H1 (cell line): ENCODE results near the gene TSC1. TPM values are rescaled to one million over a fixed set of nuclear protein-coding genes. Genes with fewer than 3 reads are reported as not detected.

ENCODE experiments used
- CTCF ChIA-PET: fragments of 300-600 bp; sonication (Branson Sonifier 250); formaldehyde crosslinking; loops from one replicate; lab custom pipeline; 2021; ENCODE audit not compliant: partially characterized antibody; lab: Charles Lee
- POLR2A ChIA-PET: fragments of 300-600 bp; sonication (Branson Sonifier 250); formaldehyde crosslinking; loops from one replicate; lab custom pipeline; 2021; ENCODE audit warnings: inconsistent platforms; ENCODE audit not compliant: partially characterized antibody; lab: Charles Lee
- DNase-seq, 2 experiments: peaks; one replicate each; pipeline versions ENCODE4 v3.0.0 to v3.0.0-alpha.2; 2010 to 2022; ENCODE audit warnings: low spot score in 2 of 2, low read depth in 1 of 2, mixed read lengths in 1 of 2
- FAIRE-seq: peaks from 2 replicates; lab custom pipeline; 2011; peaks lifted over from hg19 to GRCh38; lab: Jason Lieb, UNC
- H2AFZ ChIP-seq: 2 replicates; pipeline ENCODE4 v1.8.1; 2012; ENCODE audit warnings: low read length, inconsistent platforms
- H2AK5ac ChIP-seq: 2 replicates; pipeline ENCODE4 v1.6.1; 2013; ENCODE audit warnings: low read depth, low read length
- H2BK120ac ChIP-seq: replicated peaks from 2 replicates; pipeline ENCODE3; 2013; ENCODE audit warnings: low read depth, low read length, inconsistent platforms
- H2BK12ac ChIP-seq: 2 replicates; pipeline ENCODE4 v1.6.1; 2013; ENCODE audit warnings: low read depth, low read length
- H2BK15ac ChIP-seq: 2 replicates; pipeline ENCODE4 v1.6.1; 2013; ENCODE audit warnings: low read length
- H2BK20ac ChIP-seq: 2 replicates; pipeline ENCODE4 v1.6.1; 2013; ENCODE audit warnings: low read length
- H2BK5ac ChIP-seq: 2 replicates; pipeline ENCODE4 v1.6.1; 2013; ENCODE audit warnings: low read depth, low read length
- H3K14ac ChIP-seq: 2 replicates; pipeline ENCODE4 v1.6.1; 2013; ENCODE audit warnings: inconsistent platforms; ENCODE audit not compliant: insufficient read length
- H3K18ac ChIP-seq: 2 replicates; pipeline ENCODE4 v1.6.1; 2013; ENCODE audit warnings: low read length; ENCODE audit errors: extremely low read depth
- H3K23ac ChIP-seq: 2 replicates; pipeline ENCODE4 v1.6.1; 2013; ENCODE audit warnings: inconsistent platforms; ENCODE audit not compliant: insufficient read length
- H3K23me2 ChIP-seq: 2 replicates; pipeline ENCODE4 v1.6.1; 2013; ENCODE audit warnings: low read depth, low read length
- H3K27ac ChIP-seq: 2 replicates; pipeline ENCODE4 v1.6.1; 2011; ENCODE audit warnings: low read depth, low read length, inconsistent platforms
- H3K27me3 ChIP-seq, 4 experiments: replicated peaks in 1 of 4; 1 replicate in 1 of 4; 2 replicates in 3 of 4; pipeline versions ENCODE4 v1.6.1 to v1.8.1; 2011 to 2013; ENCODE audit warnings: low read length in 3 of 4, mild to moderate bottlenecking in 3 of 4, inconsistent platforms in 2 of 4, mixed read lengths in 2 of 4, moderate library complexity in 1 of 4; ENCODE audit not compliant: control insufficient read depth in 3 of 4, insufficient read depth in 3 of 4; ENCODE audit errors: extremely low read depth in 1 of 4
- H3K36me3 ChIP-seq, 4 experiments: 2 replicates each; pipeline versions ENCODE4 v1.6.1 to v1.8.1; 2011 to 2013; ENCODE audit warnings: mild to moderate bottlenecking in 4 of 4, low read length in 3 of 4, moderate library complexity in 2 of 4, control low read depth in 1 of 4, inconsistent platforms in 1 of 4; ENCODE audit not compliant: insufficient read depth in 4 of 4, control insufficient read depth in 2 of 4
- H3K4ac ChIP-seq: replicated peaks from 2 replicates; pipeline ENCODE3; 2013; ENCODE audit warnings: low read length, low read depth, mixed read lengths, inconsistent platforms; ENCODE audit not compliant: insufficient read length
- H3K4me1 ChIP-seq, 4 experiments: replicated peaks in 1 of 4; 1 replicate in 1 of 4; 2 replicates in 3 of 4; pipeline versions ENCODE4 v1.6.1 to v1.8.1; 2011 to 2013; ENCODE audit warnings: low read length in 3 of 4, inconsistent platforms in 2 of 4, mixed read lengths in 1 of 4; ENCODE audit not compliant: insufficient read depth in 4 of 4, control insufficient read depth in 3 of 4
- H3K4me2 ChIP-seq, 2 experiments: 2 replicates each; pipeline versions ENCODE4 v1.6.1 to v1.8.1; 2011 to 2013; ENCODE audit warnings: low read depth in 2 of 2, low read length in 2 of 2, control low read depth in 1 of 2, inconsistent platforms in 1 of 2, mild to moderate bottlenecking in 1 of 2; ENCODE audit not compliant: insufficient read depth in 1 of 2
- H3K4me3 ChIP-seq, 4 experiments: fragments of 200-600, 300-600 bp in 1 of 4; sonication (generic), shearing (Covaris generic), sonication (Bioruptor Twin) in 1 of 4; 2 replicates each; pipeline versions ENCODE4 v1.5.1 to v1.8.1; 2011 to 2016; ENCODE audit warnings: low read length in 4 of 4, low read depth in 3 of 4, control low read depth in 2 of 4, inconsistent platforms in 2 of 4, mild to moderate bottlenecking in 2 of 4, mixed read lengths in 1 of 4, moderate library complexity in 1 of 4; ENCODE audit not compliant: insufficient read depth in 2 of 4; ENCODE audit errors: extremely low read depth in 1 of 4
- H3K56ac ChIP-seq: replicated peaks from 2 replicates; pipeline ENCODE3; 2013; ENCODE audit warnings: low read depth, mild to moderate bottlenecking, mixed read lengths, low read length, inconsistent platforms; ENCODE audit not compliant: insufficient read length
- H3K79me1 ChIP-seq: 2 replicates; pipeline ENCODE4 v1.6.1; 2013; ENCODE audit warnings: low read depth, low read length, control low read depth
- H3K79me2 ChIP-seq, 2 experiments: 2 replicates each; pipeline versions ENCODE4 v1.6.1 to v1.8.1; 2012 to 2013; ENCODE audit warnings: low read length in 2 of 2, mild to moderate bottlenecking in 2 of 2, inconsistent platforms in 1 of 2; ENCODE audit not compliant: insufficient read depth in 2 of 2, control insufficient read depth in 1 of 2
- H3K9ac ChIP-seq, 4 experiments: replicated peaks in 1 of 4; 1 replicate in 1 of 4; 2 replicates in 3 of 4; pipeline versions ENCODE4 v1.6.1 to v1.8.1; 2011 to 2013; ENCODE audit warnings: low read depth in 3 of 4, low read length in 3 of 4, control low read depth in 2 of 4, mild to moderate bottlenecking in 2 of 4, moderate library complexity in 2 of 4, inconsistent platforms in 1 of 4; ENCODE audit errors: extremely low read depth in 1 of 4
- H3K9me3 ChIP-seq, 2 experiments: 2 replicates each; pipeline versions ENCODE4 v1.6.1 to v1.8.1; 2012 to 2013; ENCODE audit warnings: mild to moderate bottlenecking in 2 of 2, moderate library complexity in 2 of 2, control low read depth in 1 of 2, inconsistent platforms in 1 of 2, low read depth in 1 of 2, low read length in 1 of 2, mixed read lengths in 1 of 2; ENCODE audit not compliant: insufficient read depth in 2 of 2
- H4K20me1 ChIP-seq, 2 experiments: replicated peaks in 1 of 2; 2 replicates each; pipeline versions ENCODE3 to v1.8.1; 2011 to 2013; ENCODE audit warnings: inconsistent platforms in 2 of 2, low read length in 2 of 2, mild to moderate bottlenecking in 1 of 2; ENCODE audit not compliant: insufficient read depth in 2 of 2, control insufficient read depth in 1 of 2
- H4K5ac ChIP-seq: 2 replicates; pipeline ENCODE4 v1.6.1; 2013; ENCODE audit warnings: low read length, low read depth, mixed read lengths, inconsistent platforms; ENCODE audit not compliant: insufficient read length
- H4K8ac ChIP-seq: 2 replicates; pipeline ENCODE4 v1.8.0; 2013; ENCODE audit warnings: mild to moderate bottlenecking, moderate library complexity, low read length, inconsistent platforms; ENCODE audit not compliant: insufficient read depth; ENCODE audit errors: extremely low read depth
- H4K91ac ChIP-seq: replicated peaks from 2 replicates; pipeline ENCODE3; 2013; ENCODE audit warnings: low read length, mixed read lengths, inconsistent platforms; ENCODE audit not compliant: insufficient read length
- CTBP2 ChIP-seq: IDR thresholded peaks from 2 replicates; pipeline ENCODE4 v1.7.0; 2011; ENCODE audit warnings: borderline replicate concordance, mild to moderate bottlenecking, moderate library complexity, mixed read lengths, low read length; ENCODE audit not compliant: insufficient read depth, insufficient read length
- POLR2A ChIP-seq, 2 experiments: IDR thresholded peaks; 1 replicate in 1 of 2; 2 replicates in 1 of 2; pipeline ENCODE4 v1.6.1; 2011; ENCODE audit warnings: low read depth in 2 of 2, low read length in 2 of 2, mild to moderate bottlenecking in 2 of 2; ENCODE audit errors: control extremely low read depth in 1 of 2
- RXRA ChIP-seq: IDR thresholded peaks from 2 replicates; pipeline ENCODE4 v1.6.1; 2011; ENCODE audit warnings: low read depth, mild to moderate bottlenecking, low read length, moderate library complexity; ENCODE audit not compliant: insufficient read depth
- SIN3A ChIP-seq, 2 experiments: IDR thresholded peaks in 1 of 2; conservative IDR thresholded peaks in 1 of 2; 2 replicates each; pipeline ENCODE4 v1.6.1; 2011 to 2012; ENCODE audit warnings: low read length in 2 of 2, improper control_type of control experiment in 1 of 2, low read depth in 1 of 2, mild to moderate bottlenecking in 1 of 2
- TAF7 ChIP-seq: optimal IDR thresholded peaks from 2 replicates; pipeline ENCODE3; 2011; ENCODE audit warnings: low read depth, mild to moderate bottlenecking, inconsistent platforms, low read length, moderate library complexity, borderline replicate concordance
- WGBS, 2 experiments: shearing (Covaris generic) in 1 of 2; methylation state at CpG; one replicate each; pipeline versions ENCODE4 v1.1.6 to v1.1.7; 2013 to 2015; ENCODE audit warnings: low lambda C conversion rate in 2 of 2, mixed read lengths in 2 of 2, inconsistent platforms in 1 of 2, low coverage in 1 of 2, missing lambda C conversion rate in 1 of 2; ENCODE audit not compliant: insufficient replicate concordance in 2 of 2, insufficient coverage in 1 of 2, insufficient read length in 1 of 2; ENCODE audit errors: extremely low coverage in 1 of 2, missing lambda C conversion rate in 1 of 2; 5-methylcytosine and 5-hydroxymethylcytosine counted together
- polyA plus RNA-seq, 7 experiments: library from polyadenylated mRNA; depleted of rRNA in 3 of 7; stranded (reverse) in 5 of 7; unstranded in 2 of 7; fragments of >200 nt in 5 of 7; fragments of 200-250 nt in 2 of 7; gene quantifications; 1 replicate in 5 of 7; 2 replicates in 1 of 7; 4 replicates in 1 of 7; pipeline versions ENCODE4 v1.2.1 to v1.2.3, GENCODE V29; 2011 to 2013; ENCODE audit warnings: missing spikeins in 2 of 7, mixed read lengths in 2 of 7
- total RNA-seq: library from RNA; stranded (reverse); fragmentation: NEBNext Ultra II Directional; extraction: Animal tissue kit (Norgen Biotek cat#: 25700); gene quantifications from 2 replicates; pipeline ENCODE4 v1.2.1, GENCODE V29; 2021

Gene TSC1
- total and polyA plus RNA-seq, 2 of the 8 experiments (the other 6 are each of a cell fraction or from before 2014, with no cell fraction given) = 37.2 to 46.0 TPM

- Histone ChIP-seq H2BK120ac (no peak overlapping the region), H3K4me1 (no peaks in the 10 kb centered on the region; a peak in 1 of 7 replicates), H4K5ac (no peak overlapping the region), H4K20me1 (peaks cover 0 to 4% of the 10 kb centered on the region in 2 experiments), H3K27ac (no peak overlapping the region), H2AFZ (no peak overlapping the region), H3K27me3 (no peaks in the 10 kb centered on the region; a peak in 1 of 7 replicates), H3K4me3 (no peak overlapping the region), H3K79me1 (no peaks in the 10 kb centered on the region), H3K18ac (no peak overlapping the region), H2BK20ac (no peak overlapping the region), H2AK5ac (no peak overlapping the region), H4K91ac (no peak overlapping the region), H3K9ac (no peak overlapping the region), H3K4ac (no peak overlapping the region), H3K23ac (no peak overlapping the region), H4K8ac (no peak overlapping the region), H3K36me3 (no peaks in the 10 kb centered on the region), H2BK15ac (no peak overlapping the region), H3K79me2 (no peaks in the 10 kb centered on the region), H3K14ac (no peak overlapping the region), H3K4me2 (no peak overlapping the region), H3K23me2 (no peaks in the 10 kb centered on the region), H3K56ac (no peak overlapping the region), H3K9me3 (no peaks in the 10 kb centered on the region), H2BK12ac (no peak overlapping the region), H2BK5ac (no peak overlapping the region)
- 88% methylated on average over 18 of the region's 18 CpGs; no CpG with 5 or more reads in 1 of the 2 experiments for WGBS, 2 experiments
- CTCF ChIA-PET = interaction anchor here (0.5 to 15.0 kb wide), 3 partner anchors 9 to 25 kb away, joined by 4 to 115 read pairs (median 4); no protein-coding TSS in a partner anchor
- FAIRE-seq = no peak
- POLR2A ChIA-PET = no interaction called here
- TF ChIP-seq RXRA (no peak), TAF7 (no peak), POLR2A (IDR thresholded peaks at IDR 0.05; ENCODE audit: control extremely low read depth in 1 of 2, low read depth in 2 of 2, low read length in 2 of 2) (no peak), CTBP2 (no peak), SIN3A (conservative IDR thresholded peaks at IDR 0.05 in 1 of 2, IDR thresholded peaks at IDR 0.05 in 1 of 2; ENCODE audit: low read depth in 1 of 2, low read length in 2 of 2) (no peak)
- no peak for DNase-seq
Observed at GRCh38 chr9:132888151-132888550, 56.3 kb downstream of the TSC1 start.
